GM11168 (cell line): ENCODE measurements around the gene FHOD3.
"Not testable (repeated sequence)": the region's sequence is repeated elsewhere in the genome, so short reads cannot be mapped to it uniquely, and the experiment has no call there.

Source experiments
- in situ Hi-C: fragments of 300-500 bp; cut with MboI; formaldehyde crosslinking; loops from one replicate; pipeline ENCODE4 v1.12.0; 2022; ENCODE audit warnings: low sequenced_read_pairs; ENCODE audit not compliant: unreplicated experiment

FHOD3 gene

GRCh38 chr18:36775396-36775795 is 477.9 kb downstream of the FHOD3 start:
- in situ Hi-C loops: no loop called here

- in situ Hi-C loops: no loop called here
These were observed 479.1 kb downstream of the FHOD3 start for GRCh38 chr18:36776650-36777049.

GRCh38 chr18:36777566-36777965 is 480.1 kb downstream of the FHOD3 start:
- in situ Hi-C loops: no loop called here

DNA sequence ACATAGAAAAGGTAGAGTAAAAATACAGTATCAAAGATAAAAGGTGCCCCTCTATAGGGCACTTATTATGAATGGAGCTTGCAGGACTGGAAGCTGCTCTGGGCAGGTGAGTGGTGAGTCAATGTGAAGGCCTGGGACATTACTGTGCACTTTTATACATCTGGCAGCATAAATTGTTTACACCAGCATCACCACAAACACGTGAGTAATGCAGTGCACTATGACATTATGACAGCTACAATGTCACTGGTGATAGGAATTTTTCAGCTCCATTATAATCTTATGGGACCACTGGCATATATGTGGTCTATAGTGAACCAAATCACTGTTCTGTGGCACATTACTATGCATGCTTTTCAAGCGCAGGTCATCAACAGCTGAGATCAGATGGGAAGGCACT is 483.2 kb downstream of the FHOD3 start:
- in situ Hi-C loops: no loop called here

DNA sequence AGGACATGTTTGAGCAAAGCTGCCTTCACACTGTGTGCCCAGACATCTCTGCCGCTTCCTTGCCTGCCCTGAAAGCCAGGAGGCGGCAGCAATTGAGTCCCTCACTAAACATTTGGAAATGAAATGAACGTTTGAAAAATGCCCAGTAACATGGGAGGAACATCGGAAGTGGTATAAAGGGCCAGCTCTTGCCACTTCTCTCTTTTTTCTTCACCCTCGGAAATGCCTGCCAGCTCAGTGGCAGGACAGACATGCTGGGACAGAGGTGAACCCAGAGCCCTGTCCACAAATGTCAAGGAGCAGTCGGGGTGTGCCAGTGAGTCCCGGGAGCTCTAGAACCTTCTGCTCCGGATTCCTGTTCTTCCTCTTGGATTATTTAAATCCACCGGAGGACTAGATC is 485.2 kb downstream of the FHOD3 start:
- in situ Hi-C loops: no loop called here

DNA sequence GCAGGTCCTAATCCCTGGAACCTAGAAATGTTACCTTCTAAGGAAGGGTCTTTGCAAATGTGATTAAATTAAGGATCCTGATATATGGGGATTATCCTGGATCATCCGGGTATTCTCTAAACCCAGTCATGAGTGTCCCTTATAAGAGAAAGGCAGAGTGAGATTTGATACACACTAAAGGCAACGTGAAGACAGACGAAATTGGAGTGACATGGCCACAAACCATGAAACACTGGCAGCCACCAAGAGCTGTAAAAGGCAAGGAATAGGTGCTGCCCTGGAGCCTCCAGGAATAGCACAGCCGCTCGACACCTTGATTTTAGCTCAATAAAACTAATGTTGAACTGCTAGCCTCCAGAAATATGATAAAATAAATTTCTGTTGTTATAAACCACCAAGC is 486.3 kb downstream of the FHOD3 start:
- in situ Hi-C loops: no loop called here

GRCh38 chr18:36786686-36787085 is 489.2 kb downstream of the FHOD3 start:
- in situ Hi-C loops: no loop called here

GRCh38 chr18:36792634-36793283 is 495.2 kb downstream of the FHOD3 start:
- in situ Hi-C loops: no loop called here

- in situ Hi-C loops: no loop called here
These were observed 501.4 kb downstream of the FHOD3 start for GRCh38 chr18:36798738-36799473.

GRCh38 chr18:36805105-36805504 is 507.6 kb downstream of the FHOD3 start:
- in situ Hi-C loops: no loop called here

DNA sequence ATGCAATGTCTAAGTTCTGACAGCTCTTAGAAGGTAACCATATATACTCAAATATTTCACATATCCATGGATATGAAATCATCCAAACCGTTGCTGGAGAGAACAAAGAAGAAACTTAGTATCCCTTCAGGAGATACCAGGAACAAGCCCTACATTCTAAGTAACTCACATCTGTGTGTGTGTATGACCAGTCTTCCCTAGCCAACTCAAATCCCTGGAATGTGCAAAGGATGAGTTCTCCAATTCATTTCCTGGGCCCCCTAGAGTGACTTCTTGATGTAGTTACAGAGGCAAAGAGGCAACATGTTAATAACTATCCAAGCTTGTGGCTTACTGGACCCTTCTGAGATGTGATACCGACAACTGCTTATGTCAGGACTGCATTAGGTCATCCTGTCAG is 511.2 kb downstream of the FHOD3 start:
- in situ Hi-C loops: no loop called here

- in situ Hi-C loops: no loop called here
These were observed 512.3 kb downstream of the FHOD3 start for GRCh38 chr18:36809590-36810381.

GRCh38 chr18:36811430-36811829 is 513.9 kb downstream of the FHOD3 start:
- in situ Hi-C loops: no loop called here

DNA sequence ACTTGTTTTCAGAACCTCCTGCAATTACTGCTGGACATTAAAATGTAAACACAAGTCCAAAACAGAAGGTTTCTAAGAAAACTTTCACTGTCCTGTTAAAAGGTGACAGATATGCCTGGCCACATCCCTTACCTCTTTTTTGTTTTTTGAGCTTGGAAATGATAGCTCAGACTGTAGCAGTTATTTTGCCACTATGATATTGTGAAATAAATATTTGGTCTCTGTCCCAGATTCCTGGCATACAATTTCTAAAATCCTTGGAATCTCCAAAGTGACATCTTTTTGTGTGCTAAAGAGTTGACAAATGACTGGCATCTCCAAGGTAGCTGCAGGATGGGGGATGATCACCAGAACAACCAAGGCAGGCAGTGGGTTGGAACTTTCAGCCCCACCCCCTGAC is 514.4 kb downstream of the FHOD3 start:
- in situ Hi-C loops: no loop called here

DNA sequence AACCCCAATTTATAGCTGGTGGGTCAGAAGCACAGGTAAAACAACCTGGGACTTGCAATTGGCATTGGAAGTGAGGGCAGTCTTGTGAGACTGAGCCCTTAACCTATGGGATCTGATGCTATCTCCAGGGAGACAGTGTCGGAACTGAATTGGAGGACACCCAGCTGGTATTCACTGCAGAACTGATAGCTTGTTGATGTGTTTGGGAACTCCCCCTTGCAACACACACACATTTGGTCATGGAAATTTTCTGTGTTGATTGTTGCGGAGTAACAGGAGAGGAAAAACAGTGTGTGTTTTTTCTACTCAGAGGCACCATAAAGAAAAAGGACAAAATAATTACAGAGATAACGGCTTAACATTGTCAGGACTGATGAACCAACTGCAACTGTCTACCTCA is 515.2 kb downstream of the FHOD3 start:
- in situ Hi-C loops: no loop called here

DNA sequence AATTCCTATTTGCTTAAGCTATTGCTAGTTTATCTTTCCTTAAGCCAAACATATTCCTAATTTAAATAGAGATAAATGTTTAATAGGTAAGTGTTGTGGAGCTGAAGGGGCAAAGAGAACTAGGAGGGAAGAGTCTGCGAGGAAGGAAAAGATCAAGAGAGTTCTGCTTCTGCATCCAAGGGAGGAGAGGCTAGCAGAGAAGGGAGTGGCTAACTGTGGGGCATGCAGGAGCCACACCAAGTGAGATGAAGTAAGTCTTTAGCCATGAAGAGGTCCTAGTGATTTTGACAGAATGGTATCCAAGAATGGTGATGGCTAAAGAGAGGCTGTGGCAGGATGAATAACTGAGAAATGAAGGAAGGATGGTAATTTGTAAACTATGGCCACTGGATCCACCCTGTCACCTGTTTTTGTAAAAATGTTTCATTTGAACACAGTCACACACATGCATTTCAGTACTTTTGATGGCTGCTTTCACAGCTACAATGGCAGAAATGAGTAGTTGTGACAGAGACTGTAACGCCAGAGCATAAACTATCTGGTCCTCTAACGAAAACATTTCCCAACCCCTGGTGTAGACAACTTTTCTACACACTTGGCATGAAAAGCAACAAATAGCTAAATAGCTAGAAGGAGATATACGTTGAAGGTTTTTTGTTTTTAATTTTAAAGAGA is 515.7 kb downstream of the FHOD3 start:
- in situ Hi-C loops: no loop called here

DNA sequence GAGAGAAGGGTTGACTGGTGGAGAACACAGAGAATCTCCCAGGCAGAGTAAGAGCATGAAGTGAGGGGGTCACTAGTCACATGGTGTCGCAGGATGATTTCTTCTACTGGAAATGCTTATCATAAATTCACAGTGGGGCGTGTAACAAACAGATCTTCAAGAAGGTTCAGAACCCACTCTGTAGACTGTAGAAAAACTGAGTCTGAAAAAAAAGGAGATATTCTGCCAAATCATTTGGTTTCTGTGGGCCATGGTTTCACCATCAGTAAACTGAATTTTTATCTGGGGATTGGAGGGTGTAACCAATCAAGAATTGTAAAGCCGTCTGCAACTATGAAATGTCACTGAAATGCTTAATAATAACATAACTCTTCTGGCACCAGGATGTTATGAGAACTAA is 516.3 kb downstream of the FHOD3 start:
- in situ Hi-C loops: no loop called here

GRCh38 chr18:36814994-36815393 is 517.5 kb downstream of the FHOD3 start:
- in situ Hi-C loops: no loop called here

DNA sequence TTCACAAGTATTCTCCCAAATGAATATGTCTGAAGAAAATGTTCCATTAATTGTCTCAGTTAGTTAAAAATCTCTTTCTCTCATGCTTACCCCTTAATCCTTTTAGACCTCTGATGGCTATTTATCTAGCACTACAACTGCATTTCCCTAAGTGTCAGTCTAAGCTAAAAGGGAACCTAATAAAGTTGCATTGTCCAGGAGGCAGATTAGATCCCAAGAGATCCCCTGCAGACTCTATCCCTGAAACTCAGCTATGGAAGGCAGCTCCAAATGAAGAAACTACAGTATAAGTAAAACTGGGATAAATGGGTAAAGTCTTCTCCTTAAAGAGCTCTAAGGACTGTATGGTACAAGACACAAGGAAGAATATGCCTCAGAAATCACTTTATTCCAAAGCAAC is 518.6 kb downstream of the FHOD3 start:
- in situ Hi-C loops: not testable (repeated sequence)

GRCh38 chr18:36817039-36817438 is 519.5 kb downstream of the FHOD3 start:
- in situ Hi-C loops: no loop called here

DNA sequence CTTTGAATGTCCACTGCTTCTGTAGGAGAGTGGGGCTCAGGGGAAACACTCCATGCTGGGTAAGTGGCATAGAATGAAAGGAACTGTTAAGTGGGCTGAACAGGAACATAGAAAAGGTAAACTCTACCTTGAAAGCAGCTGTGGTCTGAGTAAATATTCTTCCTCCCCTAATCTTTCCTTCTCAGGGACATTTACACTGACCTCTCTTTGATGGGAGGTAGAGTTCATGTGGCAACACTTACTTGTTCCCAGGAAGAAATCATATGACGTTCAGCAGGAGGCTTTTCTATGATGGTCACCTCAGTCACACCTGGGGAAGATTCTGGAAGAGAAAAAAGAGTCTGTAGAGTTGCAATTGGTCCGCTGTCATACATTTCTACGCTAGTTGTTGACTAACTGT is 521.1 kb downstream of the FHOD3 start:
- in situ Hi-C loops: no loop called here
